Measurements from ENCODE around the gene ZNF440. TPM values are rescaled to one million over a fixed set of nuclear protein-coding genes. Genes with fewer than 3 reads are reported as not detected.
"Not testable (repeated sequence)": the region's sequence is repeated elsewhere in the genome, so short reads cannot be mapped to it uniquely, and the experiment has no call there.

ZNF440 gene
- total RNA-seq, 1 donor from 2014 or later = 25.8 TPM

- no peak for DNase-seq (ENCODE audit: low spot score)
- Histone ChIP-seq H4K20me1 (ENCODE audit: low read depth) (no peaks in the 10 kb centered on the region), H3K4me3 (no peak overlapping the region), H3K4me1 (no peaks in the 10 kb centered on the region), H2AFZ (replicated peaks) (no peak overlapping the region), H3K79me2 (ENCODE audit: low read depth) (no peaks in the 10 kb centered on the region), H3K9me3 (ENCODE audit: low read depth) (no peaks in the 10 kb centered on the region), H3K9ac (no peak overlapping the region), H3K27ac (no peak overlapping the region), H3K36me3 (no peaks in the 10 kb centered on the region), H3K4me2 (no peak overlapping the region), H3F3A (ENCODE audit: low read depth) (no peaks in the 10 kb centered on the region), H3K27me3 (no peaks in the 10 kb centered on the region)
- no peak overlapping the region for H3K27ac Mint-ChIP-seq
- TF ChIP-seq CTCF (IDR thresholded peaks at IDR 0.05) (no peak), EZH2 (IDR thresholded peaks at IDR 0.05) (no peak), EZH2phosphoT487 (IDR thresholded peaks at IDR 0.05) (no peak)
- no peaks in the 10 kb centered on the region for H3K4me1 Mint-ChIP-seq
- no peak overlapping the region for H3K4me3 Mint-ChIP-seq
- no peaks in the 10 kb centered on the region for H3K36me3 Mint-ChIP-seq
- H3K9me3 Mint-ChIP-seq = peaks cover 40% of the 10 kb centered on the region
- no peaks in the 10 kb centered on the region for H3K27me3 Mint-ChIP-seq (ENCODE audit: insufficient read depth, low read depth)
Observed at GRCh38 chr19:11861301-11861700, 47.2 kb downstream of the ZNF440 start.

GRCh38 chr19:11867766-11868165 is 53.7 kb downstream of the ZNF440 start:
- H3K9me3 Mint-ChIP-seq = peaks cover 69% of the 10 kb centered on the region
- H3K79me2 ChIP-seq (ENCODE audit: low read depth); H3K4me3 ChIP-seq; H3K27me3 ChIP-seq; H3K27ac Mint-ChIP-seq; H3K4me1 Mint-ChIP-seq; H3F3A ChIP-seq (ENCODE audit: low read depth); H3K4me1 ChIP-seq; H3K27me3 Mint-ChIP-seq (ENCODE audit: insufficient read depth, low read depth); H3K9ac ChIP-seq; H3K36me3 ChIP-seq; H3K36me3 Mint-ChIP-seq; H2AFZ ChIP-seq (replicated peaks); H4K20me1 ChIP-seq (ENCODE audit: low read depth); DNase-seq (ENCODE audit: low spot score); H3K4me3 Mint-ChIP-seq; H3K4me2 ChIP-seq; H3K27ac ChIP-seq: not testable (repeated sequence)
- peaks cover 19% of the 10 kb centered on the region for H3K9me3 ChIP-seq (ENCODE audit: low read depth)

- no peak for DNase-seq (ENCODE audit: low spot score)
- Mint-ChIP-seq H3K27ac (no peak overlapping the region), H3K36me3 (peaks cover 7% of the 10 kb centered on the region), H3K4me1 (no peaks in the 10 kb centered on the region), H3K9me3 (peaks cover 67% of the 10 kb centered on the region), H3K27me3 (ENCODE audit: insufficient read depth, low read depth) (peaks cover 2% of the 10 kb centered on the region), H3K4me3 (no peak overlapping the region)
- no peaks in the 10 kb centered on the region for H4K20me1 ChIP-seq (ENCODE audit: low read depth)
- H3F3A ChIP-seq (ENCODE audit: low read depth) = no peaks in the 10 kb centered on the region
- no peak overlapping the region for H3K27ac ChIP-seq
- H3K4me1 ChIP-seq = no peaks in the 10 kb centered on the region
- H3K9me3 ChIP-seq (ENCODE audit: low read depth) = peaks cover 19% of the 10 kb centered on the region
- TF ChIP-seq EZH2phosphoT487 (IDR thresholded peaks at IDR 0.05) (no peak), CTCF (IDR thresholded peaks at IDR 0.05) (no peak), EZH2 (IDR thresholded peaks at IDR 0.05) (no peak)
- H3K27me3 ChIP-seq = no peaks in the 10 kb centered on the region
- H3K4me3 ChIP-seq = no peak overlapping the region
- no peak overlapping the region for H3K4me2 ChIP-seq
- H3K79me2 ChIP-seq (ENCODE audit: low read depth) = no peaks in the 10 kb centered on the region
- no peaks in the 10 kb centered on the region for H3K36me3 ChIP-seq
- H3K9ac ChIP-seq = no peak overlapping the region
- no peak overlapping the region for H2AFZ ChIP-seq (replicated peaks)
Observed at GRCh38 chr19:11868188-11868587, 54.1 kb downstream of the ZNF440 start.

- no peak overlapping the region for H3K27ac Mint-ChIP-seq
- peaks cover 2% of the 10 kb centered on the region for H3K27me3 Mint-ChIP-seq (ENCODE audit: insufficient read depth, low read depth)
- H3K27ac ChIP-seq = no peak overlapping the region
Observed at GRCh38 chr19:11872624-11873023, 58.6 kb downstream of the ZNF440 start.

More at GRCh38 chr19:11872624-11873023, 58.6 kb downstream of the ZNF440 start:
- no peaks in the 10 kb centered on the region for H3K79me2 ChIP-seq (ENCODE audit: low read depth)
- Mint-ChIP-seq H3K4me3 (no peak overlapping the region), H3K4me1 (no peaks in the 10 kb centered on the region), H3K36me3 (peaks cover 3% of the 10 kb centered on the region), H3K9me3 (peaks cover 35% of the 10 kb centered on the region)
- H3K4me3 ChIP-seq = no peak overlapping the region
- peaks cover 19% of the 10 kb centered on the region for H3K9me3 ChIP-seq (ENCODE audit: low read depth)
- no peaks in the 10 kb centered on the region for H4K20me1 ChIP-seq (ENCODE audit: low read depth)
- no peak overlapping the region for H2AFZ ChIP-seq (replicated peaks)
- no peak for DNase-seq (ENCODE audit: low spot score)
- no peaks in the 10 kb centered on the region for H3K27me3 ChIP-seq
- H3K4me1 ChIP-seq = no peaks in the 10 kb centered on the region
- no peak overlapping the region for H3K4me2 ChIP-seq
- TF ChIP-seq EZH2phosphoT487 (IDR thresholded peaks at IDR 0.05) (no peak), EZH2 (IDR thresholded peaks at IDR 0.05) (no peak), CTCF (IDR thresholded peaks at IDR 0.05) (no peak)
- no peak overlapping the region for H3K9ac ChIP-seq
- no peaks in the 10 kb centered on the region for H3F3A ChIP-seq (ENCODE audit: low read depth)
- no peaks in the 10 kb centered on the region for H3K36me3 ChIP-seq
